Measurements from ENCODE around the gene OR4C46. TPM values are rescaled to one million over a fixed set of nuclear protein-coding genes. Genes with fewer than 3 reads are reported as not detected.
"Not testable (repeated sequence)": the region's sequence is repeated elsewhere in the genome, so short reads cannot be mapped to it uniquely, and the experiment has no call there.

The OR4C46 gene
- total RNA-seq (not detected in 2 replicates), polyA plus RNA-seq (not detected in 2 replicates), polyA minus RNA-seq (ENCODE audit: low replicate concordance) (not detected in 2 replicates)
- polyA plus RNA-seq (2012), result not detected in 2 replicates

- DNase-seq (ENCODE audit: low read depth in 2 of 2), result no peak
- no peaks in the 10 kb centered on the region for H3K4me1 ChIP-seq (ENCODE audit: control insufficient read depth, extremely low read depth, insufficient read depth, low read length)
- no peak within 1 kb of the TSS for H2AFZ ChIP-seq (ENCODE audit: low read length)
- H4K20me1 ChIP-seq (ENCODE audit: control insufficient read depth, extremely low read depth, insufficient read depth, low read length), result no peaks in the 10 kb centered on the region
- no peaks in the 10 kb centered on the region for H3K36me3 ChIP-seq (ENCODE audit: control insufficient read depth, insufficient read depth, low read length)
- no peaks in the 10 kb centered on the region for H3K27me3 ChIP-seq (ENCODE audit: control insufficient read depth, insufficient read depth, low read length)
- H3K9ac ChIP-seq (ENCODE audit: insufficient read depth, low read length), result no peak within 1 kb of the TSS
- no peaks in the 10 kb centered on the region for H3K9me3 ChIP-seq (ENCODE audit: control insufficient read depth, insufficient read depth, low read depth, low read length)
- TF ChIP-seq EZH2 (IDR thresholded peaks at IDR 0.05; ENCODE audit: low read length, missing control alignments) (no peak), CTCF (conservative IDR thresholded peaks at IDR 0.05 in 1 of 2, IDR thresholded peaks at IDR 0.05 in 1 of 2; ENCODE audit: low read depth in 1 of 2, low read length in 2 of 2) (no peak)
- no peak within 1 kb of the TSS for H3K27ac ChIP-seq (ENCODE audit: insufficient read depth, low read length)
- no peak within 1 kb of the TSS for H3K4me2 ChIP-seq (ENCODE audit: extremely low read depth, insufficient read depth, low read length)
- no peaks in the 10 kb centered on the region for H3K79me2 ChIP-seq (ENCODE audit: control insufficient read depth, insufficient read depth, low read length)
- H3K4me3 ChIP-seq (replicated peaks in 1 of 4; ENCODE audit: control extremely low read depth in 1 of 4, insufficient read depth in 1 of 4, low read depth in 3 of 4, low read length in 4 of 4), result no peak within 1 kb of the TSS
Measured at GRCh38 chr11:54603898-54604297, at the start of gene OR4C46. TSS of gene OR4C46 (minus strand) at chr11:54603998. CDS start at chr11:54603998, 0 bp downstream.

GRCh38 chr11:54645606-54646005, 41.8 kb upstream of the OR4C46 start:
- not testable (repeated sequence) for H3K9me3 ChIP-seq (ENCODE audit: control insufficient read depth, insufficient read depth, low read depth, low read length); H3K27me3 ChIP-seq (ENCODE audit: control insufficient read depth, insufficient read depth, low read length); H3K4me1 ChIP-seq (ENCODE audit: control insufficient read depth, extremely low read depth, insufficient read depth, low read length); H3K36me3 ChIP-seq (ENCODE audit: control insufficient read depth, insufficient read depth, low read length); H3K9ac ChIP-seq (ENCODE audit: insufficient read depth, low read length); H3K4me2 ChIP-seq (ENCODE audit: extremely low read depth, insufficient read depth, low read length); H3K79me2 ChIP-seq (ENCODE audit: control insufficient read depth, insufficient read depth, low read length); DNase-seq (ENCODE audit: low read depth in 2 of 2); H3K4me3 ChIP-seq (replicated peaks in 1 of 4; ENCODE audit: control extremely low read depth in 1 of 4, insufficient read depth in 1 of 4, low read depth in 3 of 4, low read length in 4 of 4); H4K20me1 ChIP-seq (ENCODE audit: control insufficient read depth, extremely low read depth, insufficient read depth, low read length); H3K27ac ChIP-seq (ENCODE audit: insufficient read depth, low read length); H2AFZ ChIP-seq (ENCODE audit: low read length)

GRCh38 chr11:54561439-54561838, 42.4 kb downstream of the OR4C46 start:
- H4K20me1 ChIP-seq (ENCODE audit: control insufficient read depth, extremely low read depth, insufficient read depth, low read length); H3K4me3 ChIP-seq (replicated peaks in 1 of 4; ENCODE audit: control extremely low read depth in 1 of 4, insufficient read depth in 1 of 4, low read depth in 3 of 4, low read length in 4 of 4); H3K27me3 ChIP-seq (ENCODE audit: control insufficient read depth, insufficient read depth, low read length); H3K9me3 ChIP-seq (ENCODE audit: control insufficient read depth, insufficient read depth, low read depth, low read length); H3K4me2 ChIP-seq (ENCODE audit: extremely low read depth, insufficient read depth, low read length); H3K9ac ChIP-seq (ENCODE audit: insufficient read depth, low read length); H3K27ac ChIP-seq (ENCODE audit: insufficient read depth, low read length); H2AFZ ChIP-seq (ENCODE audit: low read length); H3K4me1 ChIP-seq (ENCODE audit: control insufficient read depth, extremely low read depth, insufficient read depth, low read length); DNase-seq (ENCODE audit: low read depth in 2 of 2); H3K79me2 ChIP-seq (ENCODE audit: control insufficient read depth, insufficient read depth, low read length); H3K36me3 ChIP-seq (ENCODE audit: control insufficient read depth, insufficient read depth, low read length): not testable (repeated sequence)

GRCh38 chr11:54558919-54559318, 44.9 kb downstream of the OR4C46 start:
- Histone ChIP-seq H3K27me3 (ENCODE audit: control insufficient read depth, insufficient read depth, low read length) (no peaks in the 10 kb centered on the region), H3K4me3 (replicated peaks in 1 of 4; ENCODE audit: control extremely low read depth in 1 of 4, insufficient read depth in 1 of 4, low read depth in 3 of 4, low read length in 4 of 4) (no peak overlapping the region), H3K9ac (ENCODE audit: insufficient read depth, low read length) (no peak overlapping the region), H3K79me2 (ENCODE audit: control insufficient read depth, insufficient read depth, low read length) (no peaks in the 10 kb centered on the region), H4K20me1 (ENCODE audit: control insufficient read depth, extremely low read depth, insufficient read depth, low read length) (no peaks in the 10 kb centered on the region), H3K4me1 (ENCODE audit: control insufficient read depth, extremely low read depth, insufficient read depth, low read length) (no peaks in the 10 kb centered on the region), H3K9me3 (ENCODE audit: control insufficient read depth, insufficient read depth, low read depth, low read length) (no peaks in the 10 kb centered on the region), H2AFZ (ENCODE audit: low read length) (no peak overlapping the region), H3K27ac (ENCODE audit: insufficient read depth, low read length) (no peak overlapping the region), H3K4me2 (ENCODE audit: extremely low read depth, insufficient read depth, low read length) (no peak overlapping the region), H3K36me3 (ENCODE audit: control insufficient read depth, insufficient read depth, low read length) (no peaks in the 10 kb centered on the region)
- no peak for DNase-seq (ENCODE audit: low read depth in 2 of 2)
- no peak for TF ChIP-seq EZH2 (IDR thresholded peaks at IDR 0.05; ENCODE audit: low read length, missing control alignments)
- no peak for TF ChIP-seq CTCF (conservative IDR thresholded peaks at IDR 0.05 in 1 of 2, IDR thresholded peaks at IDR 0.05 in 1 of 2; ENCODE audit: low read depth in 1 of 2, low read length in 2 of 2)
